Stimulated activated CD4-positive, alpha-beta T cell treated with anti-CD3 and anti-CD28 coated beads, TNF-alpha, amount 100 ng/mL, for 24 hours (primary cell): ENCODE data around the gene TMEM40.
"Not testable (repeated sequence)": the region's sequence is repeated elsewhere in the genome, so short reads cannot be mapped to it uniquely, and the experiment has no call there.

ENCODE experiments used
- DNase-seq, 3 experiments: peaks; one replicate each; pipeline ENCODE4 v3.0.0-alpha.2; 2020; ENCODE audit warnings: low read depth in 3 of 3

Gene TMEM40

GRCh38 chr3:12775970-12776369 is 16.9 kb upstream of the TMEM40 start:
- not testable (repeated sequence) for DNase-seq

GRCh38 chr3:12775226-12775625 is 16.2 kb upstream of the TMEM40 start:
- DNase-seq: no peak

GRCh38 chr3:12774619-12775018 is 15.6 kb upstream of the TMEM40 start:
- DNase-seq: no peak

GRCh38 chr3:12773710-12774086 is 14.6 kb upstream of the TMEM40 start:
- DNase-seq: no peak

- no peak for DNase-seq
Measured at GRCh38 chr3:12773030-12773709, 14.1 kb upstream of the TMEM40 start.

- DNase-seq: no peak
Measured at GRCh38 chr3:12772462-12772861, 13.4 kb upstream of the TMEM40 start.

- no peak for DNase-seq
Measured at GRCh38 chr3:12771236-12771635, 12.2 kb upstream of the TMEM40 start.

GRCh38 chr3:12769761-12770160 is 10.7 kb upstream of the TMEM40 start:
- no peak for DNase-seq

- no peak for DNase-seq
Measured at GRCh38 chr3:12768579-12769527, 9.8 kb upstream of the TMEM40 start.

- DNase-seq: no peak
Measured at GRCh38 chr3:12766541-12766940, 7.5 kb upstream of the TMEM40 start.

GRCh38 chr3:12764171-12764776 is 5.2 kb upstream of the TMEM40 start:
- no peak for DNase-seq

GRCh38 chr3:12759693-12760565 is 870 bp upstream of the TMEM40 start:
- no peak for DNase-seq

GRCh38 chr3:12758025-12758781 is 856 bp downstream of the TMEM40 start:
- DNase-seq: no peak

GRCh38 chr3:12756635-12757034 is 2.4 kb downstream of the TMEM40 start:
- DNase-seq: no peak

GRCh38 chr3:12756175-12756574 is 2.9 kb downstream of the TMEM40 start:
- DNase-seq: no peak

- DNase-seq: no peak
Measured at GRCh38 chr3:12755754-12756153, 3.3 kb downstream of the TMEM40 start.

GRCh38 chr3:12754313-12754712 is 4.7 kb downstream of the TMEM40 start:
- DNase-seq: no peak

- no peak for DNase-seq
Measured at GRCh38 chr3:12753275-12754028, 5.6 kb downstream of the TMEM40 start.

GRCh38 chr3:12752809-12753208 is 6.2 kb downstream of the TMEM40 start:
- DNase-seq: no peak

- no peak for DNase-seq
Measured at GRCh38 chr3:12752102-12752501, 7.0 kb downstream of the TMEM40 start.
